HEK293T (cell line): Measurements from ENCODE around the gene ST6GALNAC5.
A peak's percentile ranks its signal among the peaks of the same experiment; 100 is the strongest.

ENCODE experiments used
- CTCF ChIA-PET: fragments of 350-600 bp; formaldehyde crosslinking; extraction: SDS; loops from one replicate; lab custom pipeline; 2021; ENCODE audit warnings: antibody characterized with exemption, inconsistent platforms; lab: Yijun Ruan, JAX
- POLR2A ChIA-PET: fragments of 350-600 bp; formaldehyde crosslinking; extraction: SDS; loops from one replicate; lab custom pipeline; 2020; ENCODE audit warnings: antibody characterized with exemption, inconsistent platforms; lab: Yijun Ruan, JAX
- DNase-seq: peaks from one replicate; pipeline ENCODE4 v3.0.0; 2012; ENCODE audit warnings: mixed read lengths; ENCODE audit errors: extremely low spot score
- ARNT ChIP-seq: fragments of 450-650 bp; IDR thresholded peaks from 2 replicates; pipeline ENCODE4 v1.6.1; 2017; ENCODE audit warnings: mild to moderate bottlenecking
- BHLHE40 ChIP-seq: fragments of 450-650 bp; IDR thresholded peaks from 2 replicates; pipeline ENCODE4 v1.6.1; 2016; ENCODE audit warnings: mild to moderate bottlenecking, moderate library complexity, borderline replicate concordance
- CTBP1 ChIP-seq: fragments of 450-650 bp; IDR thresholded peaks from 2 replicates; pipeline ENCODE4 v1.6.1; 2016; ENCODE audit warnings: borderline replicate concordance
- ELF4 ChIP-seq: fragments of 450-650 bp; IDR thresholded peaks from 2 replicates; pipeline ENCODE4 v1.6.1; 2017; ENCODE audit warnings: antibody characterized with exemption
- FOXA1 ChIP-seq: fragments of 450-650 bp; IDR thresholded peaks from 2 replicates; pipeline ENCODE4 v1.6.1; 2016; ENCODE audit warnings: mild to moderate bottlenecking
- FOXK2 ChIP-seq: fragments of 450-650 bp; IDR thresholded peaks from 2 replicates; pipeline ENCODE4 v1.6.1; 2016; ENCODE audit warnings: mild to moderate bottlenecking
- FOXM1 ChIP-seq: fragments of 450-650 bp; IDR thresholded peaks from 2 replicates; pipeline ENCODE4 v1.6.1; 2017; ENCODE audit warnings: mild to moderate bottlenecking, borderline replicate concordance
- HDGF ChIP-seq: fragments of 450-650 bp; IDR thresholded peaks from 2 replicates; pipeline ENCODE4 v1.6.1; 2017; ENCODE audit warnings: antibody characterized with exemption, borderline replicate concordance
- L3MBTL2 ChIP-seq: fragments of 450-650 bp; conservative IDR thresholded peaks from 2 replicates; pipeline ENCODE4 v1.6.1; 2016; ENCODE audit warnings: mild to moderate bottlenecking
- LEF1 ChIP-seq: fragments of 450-650 bp; IDR thresholded peaks from 2 replicates; pipeline ENCODE4 v1.6.1; 2017; ENCODE audit warnings: mild to moderate bottlenecking, borderline replicate concordance
- NFRKB ChIP-seq: fragments of 450-650 bp; IDR thresholded peaks from 2 replicates; pipeline ENCODE4 v1.6.1; 2016; ENCODE audit warnings: mild to moderate bottlenecking, moderate library complexity
- PKNOX1 ChIP-seq: fragments of 450-650 bp; IDR thresholded peaks from 2 replicates; pipeline ENCODE4 v1.6.1; 2016
- SP1 ChIP-seq: fragments of 450-650 bp; IDR thresholded peaks from 2 replicates; pipeline ENCODE4 v1.6.1; 2017
- SUZ12 ChIP-seq: fragments of 450-650 bp; IDR thresholded peaks from 2 replicates; pipeline ENCODE4 v1.6.1; 2016; ENCODE audit warnings: mild to moderate bottlenecking
- TARDBP ChIP-seq: fragments of 450-650 bp; IDR thresholded peaks from 2 replicates; pipeline ENCODE4 v1.6.1; 2016
- ZNF384 ChIP-seq: fragments of 450-650 bp; IDR thresholded peaks from 2 replicates; pipeline ENCODE4 v1.6.1; 2016

The ST6GALNAC5 gene

DNA sequence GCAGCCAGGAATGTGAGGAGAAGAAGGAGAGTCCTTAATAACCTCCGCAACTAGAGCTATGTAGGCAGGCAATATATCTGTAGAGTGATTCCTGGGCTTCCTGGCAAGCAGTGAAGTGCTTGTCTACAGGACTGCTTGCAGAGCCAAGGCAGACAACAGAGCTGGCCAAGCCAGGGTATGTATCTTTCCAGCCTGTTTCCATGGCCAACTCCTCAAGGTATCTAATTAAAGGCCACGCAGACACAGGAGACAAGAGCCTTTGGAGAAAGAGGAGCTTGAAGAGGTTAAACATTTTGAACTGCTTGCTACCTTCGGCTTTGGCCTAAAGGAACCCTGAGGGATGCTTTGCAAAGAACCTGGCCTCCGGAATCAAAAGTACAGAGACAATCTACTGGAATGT, 214.6 kb downstream of the ST6GALNAC5 start:
- CTCF ChIA-PET: no interaction called here
- POLR2A ChIA-PET: no interaction called here
- TF ChIP-seq LEF1 (no peak), TARDBP (no peak), BHLHE40 (no peak), ARNT (no peak), FOXM1 (no peak), L3MBTL2 (no peak), SUZ12 (no peak), SP1 (no peak), NFRKB (no peak), ELF4 (no peak), FOXK2 (no peak), PKNOX1 (no peak), HDGF (no peak), CTBP1 (no peak), FOXA1 (no peak)
- DNase-seq: no peak

DNA sequence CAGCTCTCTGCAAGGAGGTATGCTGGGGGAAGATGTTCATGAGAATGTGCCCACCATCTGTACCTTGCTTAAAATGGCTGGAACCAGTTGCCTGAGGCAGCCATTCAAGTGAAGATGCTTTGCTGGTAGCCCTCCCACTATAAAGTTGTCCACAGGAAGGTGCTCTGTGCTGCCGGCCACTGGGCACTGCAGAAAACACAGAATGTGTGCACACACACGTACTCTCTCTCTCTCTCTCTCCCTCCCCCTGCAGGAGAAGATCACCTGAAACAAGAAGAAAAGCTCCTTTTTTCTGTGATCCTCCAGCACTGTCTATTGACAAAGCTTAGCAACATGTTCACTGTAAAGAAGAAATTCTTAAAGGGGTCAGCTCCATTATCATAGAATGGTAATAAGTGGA, 217.2 kb downstream of the ST6GALNAC5 start:
- no peak for TF ChIP-seq ZNF384
- TF ChIP-seq NFRKB: no peak
- no peak for TF ChIP-seq ELF4
- TF ChIP-seq TARDBP: no peak
- no peak for TF ChIP-seq HDGF
- TF ChIP-seq PKNOX1: no peak
- TF ChIP-seq FOXA1: no peak
- no peak for TF ChIP-seq CTBP1
- TF ChIP-seq LEF1: no peak
- no peak for TF ChIP-seq SP1
- TF ChIP-seq SUZ12: no peak
- no peak for TF ChIP-seq FOXK2
- TF ChIP-seq FOXM1: no peak
- TF ChIP-seq L3MBTL2: no peak
- CTCF ChIA-PET: no interaction called here
- POLR2A ChIA-PET: no interaction called here
- no peak for DNase-seq

DNA sequence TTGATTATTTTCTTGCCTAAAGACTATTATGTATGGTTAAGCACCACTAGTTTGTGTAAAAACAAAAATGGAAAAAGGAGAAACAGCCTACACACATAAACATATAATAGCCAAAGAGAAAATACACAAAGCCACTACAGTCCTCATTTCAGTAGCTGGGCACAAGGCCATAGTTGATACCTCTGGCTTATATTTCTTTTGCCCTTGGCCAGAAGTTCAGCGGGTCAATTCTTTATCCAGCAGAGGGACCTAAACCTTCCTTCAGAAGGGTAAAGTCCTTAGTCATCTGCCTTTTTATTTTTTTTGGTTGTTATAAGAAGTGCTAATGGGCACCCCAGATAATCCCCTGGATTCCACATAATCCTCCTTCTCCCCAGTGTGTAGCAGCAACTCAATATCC, 217.8 kb downstream of the ST6GALNAC5 start:
- CTCF ChIA-PET: no interaction called here
- no peak for DNase-seq
- TF ChIP-seq CTBP1 (no peak), LEF1 (no peak), ZNF384 (no peak), BHLHE40 (no peak), L3MBTL2 (no peak), FOXM1 (no peak), SP1 (no peak), SUZ12 (no peak), TARDBP (no peak), FOXA1 (no peak), NFRKB (no peak), ELF4 (no peak), ARNT (no peak), FOXK2 (no peak), HDGF (no peak), PKNOX1 (no peak)
- POLR2A ChIA-PET: no interaction called here

DNA sequence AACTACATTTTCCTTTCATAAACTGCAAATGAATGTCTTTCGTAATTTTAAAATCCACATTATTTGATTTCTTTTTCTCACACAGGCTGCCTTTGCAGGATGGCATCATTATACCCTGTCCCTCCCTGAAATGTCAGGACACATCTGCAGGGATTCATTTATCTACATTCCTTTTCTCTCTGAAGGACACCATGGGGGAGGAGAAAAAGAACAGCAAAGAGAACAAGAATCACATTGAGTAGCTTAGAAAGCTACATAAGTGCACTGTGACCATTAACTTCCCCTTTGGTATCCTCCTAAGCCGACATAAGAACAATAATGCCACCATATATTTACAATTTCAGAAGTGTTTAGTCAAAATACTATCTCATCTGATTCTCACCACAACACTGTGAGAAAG, 222.5 kb downstream of the ST6GALNAC5 start:
- CTCF ChIA-PET: no interaction called here
- POLR2A ChIA-PET: no interaction called here

DNA sequence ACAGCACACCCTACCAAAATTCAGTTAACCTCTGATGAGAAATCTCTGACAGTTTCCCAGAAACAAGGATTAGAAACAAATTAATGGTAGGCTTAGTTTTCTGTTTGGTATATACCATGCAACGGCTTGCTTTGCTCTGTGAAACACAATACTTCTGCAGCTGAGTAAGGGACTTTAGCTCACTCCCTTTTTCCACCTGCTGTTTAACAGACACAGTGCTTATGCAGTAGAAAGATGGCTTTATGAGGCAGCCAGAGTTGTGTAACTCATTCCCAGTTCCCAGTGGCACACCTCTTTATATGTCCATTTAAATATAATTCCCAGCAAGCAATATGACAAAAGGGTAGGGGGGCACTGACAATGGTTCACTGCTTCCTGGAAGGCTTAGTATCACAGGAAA, 228.0 kb downstream of the ST6GALNAC5 start:
- ChIA-PET POLR2A (no interaction called here), CTCF (interaction anchor here (0.7 kb wide), 1 partner anchor 10 kb away, joined by 4 read pairs; no protein-coding TSS in a partner anchor)
- TF ChIP-seq LEF1 (no peak), PKNOX1 (peak; percentile 87), ELF4 (no peak), BHLHE40 (no peak)
- DNase-seq: peak; percentile 61

More for the DNA sequence above, 222.5 kb downstream of the ST6GALNAC5 start:
- DNase-seq: no peak
- TF ChIP-seq HDGF (no peak), PKNOX1 (no peak)
